Mesothelial cell of epicardium (in vitro differentiated cells): ENCODE data around the gene CBLC. TPM values are rescaled to one million over a fixed set of nuclear protein-coding genes. Genes with fewer than 3 reads are reported as not detected.
"Not testable (repeated sequence)": the region's sequence is repeated elsewhere in the genome, so short reads cannot be mapped to it uniquely, and the experiment has no call there.

Experiments
- DNase-seq, 2 experiments: peaks; one replicate each; pipeline ENCODE4 v3.0.0; 2021; ENCODE audit warnings: low spot score in 2 of 2; ENCODE audit not compliant: unreplicated experiment in 2 of 2
- H3K27ac Mint-ChIP-seq: 2 replicates; pipeline ENCODE4 v1.8.0; 2021; ENCODE audit warnings: mixed read lengths
- H3K27me3 Mint-ChIP-seq: 2 replicates; pipeline ENCODE4 v1.8.0; 2021; ENCODE audit warnings: low read depth, mixed read lengths
- H3K36me3 Mint-ChIP-seq: 2 replicates; pipeline ENCODE4 v1.8.0; 2021; ENCODE audit warnings: mixed read lengths
- H3K4me1 Mint-ChIP-seq: 2 replicates; pipeline ENCODE4 v1.8.0; 2021; ENCODE audit warnings: mixed read lengths
- H3K4me3 Mint-ChIP-seq: 2 replicates; pipeline ENCODE4 v1.8.0; 2021; ENCODE audit warnings: mild to moderate bottlenecking, moderate library complexity, mixed read lengths
- H3K9me3 Mint-ChIP-seq: 2 replicates; pipeline ENCODE4 v1.8.0; 2021; ENCODE audit warnings: mixed read lengths
- CTCF ChIP-seq: fragments of 200-600 bp; sonication (generic); IDR thresholded peaks from one replicate; pipeline ENCODE4 v1.5.0; 2021; ENCODE audit warnings: antibody characterized with exemption; ENCODE audit not compliant: unreplicated experiment
- total RNA-seq: library from RNA; stranded (reverse); gene quantifications from 3 replicates; pipeline ENCODE4 v1.2.1, GENCODE V29; 2021

Gene CBLC
- total RNA-seq, 1 donor from 2014 or later = 8.8 TPM

GRCh38 chr19:44823373-44823698 lies 45.6 kb downstream of the CBLC start:
- Mint-ChIP-seq H3K36me3 (peaks cover 4% of the 10 kb centered on the region), H3K4me3 (no peak overlapping the region), H3K4me1 (no peaks in the 10 kb centered on the region), H3K27me3 (peaks cover 13% of the 10 kb centered on the region), H3K27ac (no peak overlapping the region), H3K9me3 (no peaks in the 10 kb centered on the region)
- TF ChIP-seq CTCF = no peak
- no peak for DNase-seq

GRCh38 chr19:44824761-44825160 lies 47.1 kb downstream of the CBLC start:
- H3K27ac Mint-ChIP-seq = no peak overlapping the region
- no peaks in the 10 kb centered on the region for H3K4me1 Mint-ChIP-seq
- no peak overlapping the region for H3K4me3 Mint-ChIP-seq
- H3K9me3 Mint-ChIP-seq = no peaks in the 10 kb centered on the region
- no peak for TF ChIP-seq CTCF
- no peaks in the 10 kb centered on the region for H3K36me3 Mint-ChIP-seq
- peaks cover 13% of the 10 kb centered on the region for H3K27me3 Mint-ChIP-seq
- no peak for DNase-seq

GRCh38 chr19:44832875-44833274 lies 55.2 kb downstream of the CBLC start:
- not testable (repeated sequence) for H3K27ac Mint-ChIP-seq, H3K9me3 Mint-ChIP-seq, H3K4me3 Mint-ChIP-seq, H3K4me1 Mint-ChIP-seq, DNase-seq, H3K36me3 Mint-ChIP-seq
- peaks cover 20% of the 10 kb centered on the region for H3K27me3 Mint-ChIP-seq

GRCh38 chr19:44834399-44834798 lies 56.7 kb downstream of the CBLC start:
- H3K27me3 Mint-ChIP-seq = peaks cover 20% of the 10 kb centered on the region
- not testable (repeated sequence) for H3K4me3 Mint-ChIP-seq, H3K27ac Mint-ChIP-seq, H3K9me3 Mint-ChIP-seq, DNase-seq, H3K4me1 Mint-ChIP-seq, H3K36me3 Mint-ChIP-seq

GRCh38 chr19:44839276-44839675 lies 61.6 kb downstream of the CBLC start:
- no peak for TF ChIP-seq CTCF
- Mint-ChIP-seq H3K27ac (no peak overlapping the region), H3K36me3 (no peaks in the 10 kb centered on the region), H3K4me3 (no peak overlapping the region), H3K27me3 (peaks cover 11% of the 10 kb centered on the region), H3K9me3 (no peaks in the 10 kb centered on the region), H3K4me1 (no peaks in the 10 kb centered on the region)
- no peak for DNase-seq

GRCh38 chr19:44840811-44841210 lies 63.1 kb downstream of the CBLC start:
- Mint-ChIP-seq H3K27ac (no peak overlapping the region), H3K9me3 (no peaks in the 10 kb centered on the region), H3K27me3 (peaks cover 2% of the 10 kb centered on the region), H3K4me1 (peaks cover 4% of the 10 kb centered on the region), H3K4me3 (no peak overlapping the region), H3K36me3 (no peaks in the 10 kb centered on the region)
- DNase-seq = no peak
- no peak for TF ChIP-seq CTCF

GRCh38 chr19:44841231-44841630 lies 63.5 kb downstream of the CBLC start:
- no peak for DNase-seq
- no peak overlapping the region for H3K27ac Mint-ChIP-seq
- peaks cover 4% of the 10 kb centered on the region for H3K4me1 Mint-ChIP-seq
- H3K36me3 Mint-ChIP-seq = no peaks in the 10 kb centered on the region
- TF ChIP-seq CTCF = no peak
- no peaks in the 10 kb centered on the region for H3K27me3 Mint-ChIP-seq
- H3K4me3 Mint-ChIP-seq = no peak overlapping the region
- no peaks in the 10 kb centered on the region for H3K9me3 Mint-ChIP-seq
